HEK293 (cell line): Measurements from ENCODE around the gene NCOR1.
"Not testable (repeated sequence)": the region's sequence is repeated elsewhere in the genome, so short reads cannot be mapped to it uniquely, and the experiment has no call there.

Source experiments
- CTCF ChIA-PET: fragments of 350-600 bp; formaldehyde crosslinking; extraction: SDS; loops from one replicate; lab custom pipeline; 2021; ENCODE audit warnings: antibody characterized with exemption; lab: Yijun Ruan, JAX
- POLR2A ChIA-PET: fragments of 300-600 bp; formaldehyde crosslinking; extraction: SDS; loops from one replicate; lab custom pipeline; 2020; ENCODE audit warnings: antibody characterized with exemption, inconsistent platforms; lab: Yijun Ruan, JAX
- H3K27ac ChIP-seq: fragments of 200-500 bp; sonication (Bioruptor generic); 2 replicates; pipeline ENCODE4 v1.5.1; 2014; ENCODE audit warnings: low read depth, low read length, control low read depth, inconsistent platforms; ENCODE audit errors: extremely low read depth
- H3K36me3 ChIP-seq, 2 experiments: fragments of 200-500 bp in 1 of 2; sonication (Bioruptor generic) in 1 of 2; 1 replicate in 1 of 2; 2 replicates in 1 of 2; pipeline ENCODE4 v1.5.1; 2014 to 2017; ENCODE audit warnings: inconsistent platforms in 2 of 2, low read length in 2 of 2; ENCODE audit not compliant: control insufficient read depth in 2 of 2, insufficient read depth in 1 of 2
- H3K4me1 ChIP-seq: fragments of 200-500 bp; sonication (Bioruptor generic); 2 replicates; pipeline ENCODE4 v1.5.1; 2014; ENCODE audit warnings: mild to moderate bottlenecking, low read length, inconsistent platforms; ENCODE audit not compliant: control insufficient read depth, insufficient read depth
- H3K4me3 ChIP-seq: 2 replicates; pipeline ENCODE4 v1.5.1; 2011; ENCODE audit warnings: low read depth, mild to moderate bottlenecking, control low read depth, low read length, moderate library complexity
- H3K9me3 ChIP-seq: fragments of 200-500 bp; sonication (Bioruptor generic); 2 replicates; pipeline ENCODE4 v1.5.1; 2014; ENCODE audit warnings: low read depth, low read length, inconsistent platforms; ENCODE audit not compliant: control insufficient read depth, insufficient read depth
- KLF1 ChIP-seq: fragments of 450-650 bp; formaldehyde crosslinking; IDR thresholded peaks from 2 replicates; pipeline ENCODE4 v1.5.1; 2016; ENCODE audit warnings: missing biosample characterization, missing genetic modification characterization
- KLF16 ChIP-seq: fragments of 450-650 bp; formaldehyde crosslinking; IDR thresholded peaks from 2 replicates; pipeline ENCODE4 v1.5.1; 2017; ENCODE audit warnings: missing biosample characterization, missing genetic modification characterization
- OSR2 ChIP-seq: fragments of 450-650 bp; formaldehyde crosslinking; IDR thresholded peaks from 2 replicates; pipeline ENCODE4 v1.5.1; 2016; ENCODE audit warnings: missing biosample characterization, missing genetic modification characterization
- PRDM6 ChIP-seq: fragments of 450-650 bp; formaldehyde crosslinking; IDR thresholded peaks from 2 replicates; pipeline ENCODE4 v1.5.1; 2017; ENCODE audit warnings: missing biosample characterization, missing genetic modification characterization
- YY2 ChIP-seq: fragments of 450-650 bp; formaldehyde crosslinking; IDR thresholded peaks from 2 replicates; pipeline ENCODE4 v1.5.1; 2016; ENCODE audit warnings: missing biosample characterization, missing genetic modification characterization
- ZBTB7A ChIP-seq: fragments of 450-650 bp; formaldehyde crosslinking; IDR thresholded peaks from 2 replicates; pipeline ENCODE4 v1.5.1; 2016; ENCODE audit warnings: low read depth, missing biosample characterization, missing genetic modification characterization
- ZFP41 ChIP-seq: fragments of 450-650 bp; formaldehyde crosslinking; IDR thresholded peaks from 2 replicates; pipeline ENCODE4 v1.5.1; 2016; ENCODE audit warnings: missing biosample characterization, missing genetic modification characterization, borderline replicate concordance
- ZNF114 ChIP-seq: fragments of 450-650 bp; formaldehyde crosslinking; IDR thresholded peaks from 2 replicates; pipeline ENCODE4 v1.5.0; 2017; ENCODE audit warnings: missing biosample characterization, missing genetic modification characterization
- ZNF223 ChIP-seq: fragments of 450-650 bp; formaldehyde crosslinking; IDR thresholded peaks from 2 replicates; pipeline ENCODE4 v1.5.1; 2016; ENCODE audit warnings: missing biosample characterization, missing genetic modification characterization
- ZNF239 ChIP-seq: fragments of 450-650 bp; formaldehyde crosslinking; IDR thresholded peaks from 2 replicates; pipeline ENCODE4 v1.5.1; 2016; ENCODE audit warnings: missing biosample characterization, missing genetic modification characterization
- ZNF274 ChIP-seq, 2 experiments: fragments of 200-500 bp in 1 of 2; fragments of 450-650 bp in 1 of 2; sonication (Bioruptor generic) in 1 of 2; formaldehyde crosslinking in 1 of 2; IDR thresholded peaks; 2 replicates each; pipeline versions ENCODE4 v1.5.1 to v1.6.1; 2014 to 2016; ENCODE audit warnings: borderline replicate concordance in 1 of 2, inconsistent platforms in 1 of 2, low read length in 1 of 2, missing biosample characterization in 1 of 2, missing genetic modification characterization in 1 of 2
- ZNF426 ChIP-seq: fragments of 450-650 bp; formaldehyde crosslinking; IDR thresholded peaks from 2 replicates; pipeline ENCODE4 v1.5.1; 2017; ENCODE audit warnings: missing biosample characterization, missing genetic modification characterization, mild to moderate bottlenecking, inconsistent platforms, moderate library complexity
- ZNF449 ChIP-seq: fragments of 450-650 bp; formaldehyde crosslinking; IDR thresholded peaks from 2 replicates; pipeline ENCODE4 v1.5.1; 2017; ENCODE audit warnings: missing biosample characterization, mild to moderate bottlenecking, missing genetic modification characterization, moderate library complexity
- ZNF560 ChIP-seq: fragments of 450-650 bp; formaldehyde crosslinking; IDR thresholded peaks from 2 replicates; pipeline ENCODE4 v1.5.1; 2017; ENCODE audit warnings: missing biosample characterization, missing genetic modification characterization, borderline replicate concordance
- ZNF610 ChIP-seq: fragments of 450-650 bp; formaldehyde crosslinking; IDR thresholded peaks from 2 replicates; pipeline ENCODE4 v1.5.1; 2016; ENCODE audit warnings: missing biosample characterization, missing genetic modification characterization, borderline replicate concordance
- ZNF664 ChIP-seq: fragments of 450-650 bp; formaldehyde crosslinking; IDR thresholded peaks from 2 replicates; pipeline ENCODE4 v1.5.1; 2016; ENCODE audit warnings: missing biosample characterization, missing genetic modification characterization
- ZNF777 ChIP-seq: fragments of 450-650 bp; formaldehyde crosslinking; IDR thresholded peaks from 2 replicates; pipeline ENCODE4 v1.5.1; 2017; ENCODE audit warnings: missing biosample characterization, missing genetic modification characterization, borderline replicate concordance
- ZNF792 ChIP-seq: fragments of 450-650 bp; formaldehyde crosslinking; IDR thresholded peaks from 2 replicates; pipeline ENCODE4 v1.5.1; 2016; ENCODE audit warnings: missing biosample characterization, missing genetic modification characterization
- TF ChIP-seq, protein P1 (sequence below): fragments of 450-650 bp; formaldehyde crosslinking; IDR thresholded peaks from 2 replicates; pipeline ENCODE4 v1.5.1; 2016; ENCODE audit warnings: missing biosample characterization, missing genetic modification characterization
- TF ChIP-seq, protein P2 (sequence below): fragments of 450-650 bp; formaldehyde crosslinking; IDR thresholded peaks from 2 replicates; pipeline ENCODE4 v1.5.0; 2017; ENCODE audit warnings: missing biosample characterization, missing genetic modification characterization, borderline replicate concordance

Gene NCOR1

DNA sequence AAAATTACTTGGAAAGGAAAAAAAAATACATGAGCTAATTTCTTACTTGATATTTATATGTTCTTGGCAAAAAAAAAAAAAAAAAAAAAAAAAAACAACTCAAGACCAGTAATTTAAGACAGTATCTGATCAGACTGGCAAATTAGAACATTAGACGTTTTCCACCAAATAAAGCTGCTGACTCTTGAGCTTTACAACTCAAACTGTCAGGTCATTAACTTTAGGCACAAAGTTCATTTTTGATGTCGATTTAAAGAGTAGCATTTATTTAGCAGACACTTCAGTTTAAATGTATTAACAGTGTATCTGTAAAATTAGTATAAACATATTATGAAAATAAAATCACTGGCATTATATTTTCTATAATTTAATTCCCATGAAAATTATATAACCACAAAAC is 66.7 kb downstream of the NCOR1 start:
- Histone ChIP-seq H3K4me1 (peaks cover 5% of the 10 kb centered on the region), H3K27ac (no peak overlapping the region), H3K36me3 (peaks cover 55 to 57% of the 10 kb centered on the region in 2 experiments), H3K9me3 (no peaks in the 10 kb centered on the region), H3K4me3 (no peak overlapping the region)
- POLR2A ChIA-PET: interaction anchor here (0.7 kb wide), 1 partner anchor 114 kb away, joined by 5 read pairs; no protein-coding TSS in a partner anchor
- CTCF ChIA-PET: interaction anchor here (0.6 to 2.5 kb wide), 2 partner anchors 66 to 155 kb away, joined by 4 to 6 read pairs; partner anchors contain the start of gene NCOR1
- TF ChIP-seq ZNF239: no peak
- TF ChIP-seq, all 188 proteins: peak for 0

DNA sequence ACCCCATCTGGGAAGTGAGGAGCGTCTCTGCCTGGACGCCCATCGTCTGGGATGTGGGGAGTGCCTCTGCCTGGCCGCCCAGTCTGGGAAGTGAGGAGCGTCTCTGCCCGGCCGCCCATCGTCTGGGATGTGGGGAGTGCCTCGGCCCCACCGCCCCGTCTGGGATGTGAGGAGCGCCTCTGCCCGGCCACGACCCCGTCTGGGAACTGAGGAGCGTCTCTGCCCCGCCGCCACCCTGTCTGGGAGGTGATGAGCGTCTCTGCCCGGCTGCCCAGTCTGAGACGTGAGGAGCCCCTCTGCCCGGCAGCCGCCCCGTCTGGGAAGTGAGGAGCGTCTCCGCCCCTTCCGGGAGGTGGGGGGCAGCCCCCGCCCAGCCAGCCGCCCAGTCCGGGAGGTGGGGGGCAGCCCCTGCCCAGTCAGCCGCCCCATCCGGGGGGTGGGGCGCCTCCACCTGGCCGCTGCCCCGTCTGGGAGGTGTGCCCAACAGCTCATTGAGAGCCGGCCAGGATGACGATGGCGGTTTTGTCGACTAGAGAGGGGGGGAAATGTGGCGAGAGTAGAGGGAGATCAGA is 69.9 kb downstream of the NCOR1 start:
- H3K9me3 ChIP-seq, H3K4me3 ChIP-seq, H3K27ac ChIP-seq, CTCF ChIA-PET, H3K4me1 ChIP-seq, POLR2A ChIA-PET: not testable (repeated sequence)
- peaks cover 63 to 65% of the 10 kb centered on the region in 2 experiments for H3K36me3 ChIP-seq
- peak; percentile 92 for TF ChIP-seq KLF1 (tag by site-specific recombination)

GRCh38 chr17:16141685-16142084 is 73.6 kb downstream of the NCOR1 start:
- Histone ChIP-seq H3K27ac (no peak overlapping the region), H3K4me1 (no peaks in the 10 kb centered on the region), H3K4me3 (no peak overlapping the region), H3K9me3 (no peaks in the 10 kb centered on the region), H3K36me3 (peaks cover 59 to 74% of the 10 kb centered on the region in 2 experiments)
- TF ChIP-seq YY2 (tag by site-specific recombination) (no peak), ZNF114 (no peak), ZNF560 (tag by site-specific recombination) (no peak), ZNF777 (no peak), ZFP41 (no peak), ZNF664 (tag by site-specific recombination) (no peak), KLF16 (tag by site-specific recombination) (no peak), ZNF274 (IDR thresholded peaks at IDR 0.05; ENCODE audit: low read length) (no peak), ZNF274 (tag by site-specific recombination; IDR thresholded peaks at IDR 0.05; ENCODE audit: borderline replicate concordance) (no peak), ZNF792 (tag by site-specific recombination) (no peak), ZNF223 (tag by site-specific recombination) (no peak), OSR2 (tag by site-specific recombination) (no peak), PRDM6 (tag by site-specific recombination) (no peak), ZNF426 (no peak), ZNF610 (tag by site-specific recombination) (no peak), ZNF449 (tag by site-specific recombination) (no peak), ZBTB7A (no peak)
- TF ChIP-seq, protein P1, sequence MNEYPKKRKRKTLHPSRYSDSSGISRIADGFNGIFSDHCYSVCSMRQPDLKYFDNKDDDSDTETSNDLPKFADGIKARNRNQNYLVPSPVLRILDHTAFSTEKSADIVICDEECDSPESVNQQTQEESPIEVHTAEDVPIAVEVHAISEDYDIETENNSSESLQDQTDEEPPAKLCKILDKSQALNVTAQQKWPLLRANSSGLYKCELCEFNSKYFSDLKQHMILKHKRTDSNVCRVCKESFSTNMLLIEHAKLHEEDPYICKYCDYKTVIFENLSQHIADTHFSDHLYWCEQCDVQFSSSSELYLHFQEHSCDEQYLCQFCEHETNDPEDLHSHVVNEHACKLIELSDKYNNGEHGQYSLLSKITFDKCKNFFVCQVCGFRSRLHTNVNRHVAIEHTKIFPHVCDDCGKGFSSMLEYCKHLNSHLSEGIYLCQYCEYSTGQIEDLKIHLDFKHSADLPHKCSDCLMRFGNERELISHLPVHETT: no peak
- TF ChIP-seq, protein P2, sequence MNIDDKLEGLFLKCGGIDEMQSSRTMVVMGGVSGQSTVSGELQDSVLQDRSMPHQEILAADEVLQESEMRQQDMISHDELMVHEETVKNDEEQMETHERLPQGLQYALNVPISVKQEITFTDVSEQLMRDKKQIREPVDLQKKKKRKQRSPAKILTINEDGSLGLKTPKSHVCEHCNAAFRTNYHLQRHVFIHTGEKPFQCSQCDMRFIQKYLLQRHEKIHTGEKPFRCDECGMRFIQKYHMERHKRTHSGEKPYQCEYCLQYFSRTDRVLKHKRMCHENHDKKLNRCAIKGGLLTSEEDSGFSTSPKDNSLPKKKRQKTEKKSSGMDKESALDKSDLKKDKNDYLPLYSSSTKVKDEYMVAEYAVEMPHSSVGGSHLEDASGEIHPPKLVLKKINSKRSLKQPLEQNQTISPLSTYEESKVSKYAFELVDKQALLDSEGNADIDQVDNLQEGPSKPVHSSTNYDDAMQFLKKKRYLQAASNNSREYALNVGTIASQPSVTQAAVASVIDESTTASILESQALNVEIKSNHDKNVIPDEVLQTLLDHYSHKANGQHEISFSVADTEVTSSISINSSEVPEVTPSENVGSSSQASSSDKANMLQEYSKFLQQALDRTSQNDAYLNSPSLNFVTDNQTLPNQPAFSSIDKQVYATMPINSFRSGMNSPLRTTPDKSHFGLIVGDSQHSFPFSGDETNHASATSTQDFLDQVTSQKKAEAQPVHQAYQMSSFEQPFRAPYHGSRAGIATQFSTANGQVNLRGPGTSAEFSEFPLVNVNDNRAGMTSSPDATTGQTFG (tag by site-specific recombination): no peak
- CTCF ChIA-PET: no interaction called here
- POLR2A ChIA-PET: no interaction called here
